GM10266 (cell line): ENCODE results near the gene TSPAN10.

Experiments
- DNase-seq: peaks from one replicate; pipeline ENCODE4 v3.0.0; 2012; ENCODE audit errors: extremely low spot score
- TF ChIP-seq, protein P1 (sequence below): IDR thresholded peaks from 2 replicates; pipeline ENCODE4 v1.5.1; 2012; ENCODE audit warnings: mild to moderate bottlenecking, low read depth; ENCODE audit not compliant: control insufficient read depth, insufficient read depth; ENCODE audit errors: missing control alignments

The TSPAN10 gene

DNA sequence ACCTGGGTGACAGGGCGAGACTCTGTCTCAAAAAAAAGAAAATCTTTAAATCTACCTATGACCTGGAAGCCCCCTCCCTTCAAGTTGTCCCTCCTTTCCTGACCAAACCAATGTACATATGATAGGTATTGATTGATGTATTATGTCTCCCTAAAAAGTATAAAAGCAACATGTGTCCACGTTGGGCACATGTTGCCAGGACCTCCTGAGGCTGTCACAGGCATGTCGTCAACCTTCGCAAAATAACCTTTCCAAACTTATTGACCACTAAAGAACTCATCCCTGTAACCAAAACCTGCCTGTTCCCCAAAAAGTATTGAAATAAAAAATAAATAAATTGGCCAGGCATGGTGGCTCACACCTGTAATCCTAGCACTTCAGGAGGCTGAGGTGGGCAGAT, 25.0 kb downstream of the TSPAN10 start:
- no peak for DNase-seq
- TF ChIP-seq, protein P1, sequence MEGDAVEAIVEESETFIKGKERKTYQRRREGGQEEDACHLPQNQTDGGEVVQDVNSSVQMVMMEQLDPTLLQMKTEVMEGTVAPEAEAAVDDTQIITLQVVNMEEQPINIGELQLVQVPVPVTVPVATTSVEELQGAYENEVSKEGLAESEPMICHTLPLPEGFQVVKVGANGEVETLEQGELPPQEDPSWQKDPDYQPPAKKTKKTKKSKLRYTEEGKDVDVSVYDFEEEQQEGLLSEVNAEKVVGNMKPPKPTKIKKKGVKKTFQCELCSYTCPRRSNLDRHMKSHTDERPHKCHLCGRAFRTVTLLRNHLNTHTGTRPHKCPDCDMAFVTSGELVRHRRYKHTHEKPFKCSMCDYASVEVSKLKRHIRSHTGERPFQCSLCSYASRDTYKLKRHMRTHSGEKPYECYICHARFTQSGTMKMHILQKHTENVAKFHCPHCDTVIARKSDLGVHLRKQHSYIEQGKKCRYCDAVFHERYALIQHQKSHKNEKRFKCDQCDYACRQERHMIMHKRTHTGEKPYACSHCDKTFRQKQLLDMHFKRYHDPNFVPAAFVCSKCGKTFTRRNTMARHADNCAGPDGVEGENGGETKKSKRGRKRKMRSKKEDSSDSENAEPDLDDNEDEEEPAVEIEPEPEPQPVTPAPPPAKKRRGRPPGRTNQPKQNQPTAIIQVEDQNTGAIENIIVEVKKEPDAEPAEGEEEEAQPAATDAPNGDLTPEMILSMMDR, result no peak

DNA sequence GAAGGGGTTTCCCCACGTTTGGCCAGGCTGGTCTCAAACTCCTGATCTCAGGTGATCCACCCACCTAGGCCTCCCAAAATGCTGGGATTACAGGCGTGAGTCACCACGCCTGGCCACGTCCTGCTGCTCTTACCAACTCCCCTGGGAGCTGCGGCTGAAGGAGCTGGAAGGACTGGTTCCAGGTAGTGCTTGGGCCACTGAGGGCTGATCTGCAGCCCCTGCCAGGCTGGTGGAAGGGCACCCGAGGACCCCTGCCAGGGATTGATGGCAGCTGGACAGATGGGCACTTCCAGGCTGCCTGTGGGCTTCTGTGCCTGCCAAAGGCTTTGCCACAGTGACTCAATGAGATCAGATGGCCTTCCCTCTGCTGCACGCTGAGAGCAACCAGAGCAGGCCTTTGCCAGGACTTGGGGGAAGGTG, 27.1 kb downstream of the TSPAN10 start:
- TF ChIP-seq, protein P1, result no peak
- DNase-seq, result no peak

GRCh38 chr17:81665205-81666091, 28.5 kb downstream of the TSPAN10 start:
- DNase-seq, result peak; percentile 67
- TF ChIP-seq, protein P1, result no peak

GRCh38 chr17:81666092-81666341, 29.0 kb downstream of the TSPAN10 start:
- no peak for DNase-seq
- TF ChIP-seq, protein P1, result no peak

DNA sequence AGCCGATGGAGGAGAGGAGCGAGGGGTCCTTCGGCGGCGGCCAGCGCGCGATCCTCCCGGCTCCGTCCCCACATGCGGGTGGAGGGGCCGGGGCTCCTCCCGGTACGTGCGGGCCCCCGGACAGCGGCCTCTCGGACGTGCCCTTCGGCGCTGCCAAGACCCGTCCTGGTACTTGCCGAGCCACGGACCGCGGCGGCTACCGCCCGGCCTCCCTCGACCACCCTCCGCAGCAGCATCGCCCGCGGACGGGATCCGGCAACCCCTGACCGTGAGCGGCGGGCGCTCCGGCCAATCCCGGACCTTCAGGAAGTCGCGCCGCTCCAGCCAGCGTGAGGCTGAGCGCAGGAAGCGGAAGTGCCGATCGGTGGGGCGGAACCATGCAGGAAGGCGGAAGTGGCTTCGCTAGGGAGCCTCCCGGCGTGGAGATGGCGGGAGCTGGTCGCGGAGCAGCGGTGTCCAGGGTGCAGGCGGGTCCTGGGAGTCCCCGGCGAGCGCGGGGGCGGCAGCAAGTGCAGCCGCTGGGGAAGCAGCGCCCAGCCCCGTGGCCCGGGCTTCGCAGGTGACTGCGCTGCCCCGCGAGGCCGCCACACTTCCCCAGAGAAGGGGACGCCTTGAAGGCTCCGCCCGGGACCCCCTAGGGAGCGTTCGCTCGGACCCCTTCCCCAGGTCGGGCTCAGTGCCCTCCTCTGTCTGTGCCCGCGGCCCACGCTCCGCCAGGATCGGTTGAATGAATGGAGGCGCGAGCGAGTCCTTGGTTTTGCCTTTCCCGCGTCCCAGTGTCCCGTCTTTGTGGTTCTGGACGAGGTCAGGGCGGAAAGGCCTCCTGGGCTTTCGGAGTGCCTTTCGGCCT, 29.6 kb downstream of the TSPAN10 start, which contains the start of the genes CCDC137 and OXLD1:
Gene CCDC137 (plus strand): TSS at position 396 of the 850 bp plus-strand sequence. CDS start 30 bp downstream, at position 426.
Gene OXLD1 (minus strand): TSS at position 264 of the 850 bp plus-strand sequence. CDS start 28 bp downstream, at position 236.
- peak; percentile 98 for DNase-seq

DNA sequence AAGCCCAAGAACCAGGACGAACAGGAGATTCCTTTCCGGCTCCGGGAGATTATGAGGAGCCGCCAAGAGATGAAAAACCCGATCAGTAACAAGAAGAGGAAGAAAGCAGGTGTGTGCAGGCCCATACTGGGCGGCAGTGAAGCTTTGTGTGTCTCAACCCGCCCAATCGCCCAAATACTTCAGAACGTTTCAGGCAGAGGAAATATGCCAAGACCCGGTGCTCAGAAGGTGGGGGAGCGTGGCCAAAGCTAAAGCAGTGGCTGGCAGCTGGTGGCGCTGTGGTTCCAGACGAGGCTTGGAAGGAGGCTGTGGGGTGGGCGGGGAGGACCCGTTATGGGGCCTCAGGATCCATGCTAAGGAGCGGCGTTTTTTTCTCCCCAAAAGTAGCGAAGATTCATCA, 30.8 kb downstream of the TSPAN10 start:
- no peak for DNase-seq
- TF ChIP-seq, protein P1, result no peak

More for the DNA sequence above, 29.6 kb downstream of the TSPAN10 start, which contains the start of the genes CCDC137 and OXLD1:
- TF ChIP-seq, protein P1, result no peak
